Measurements from ENCODE around the gene PSKH1. TPM values are rescaled to one million over a fixed set of nuclear protein-coding genes. Genes with fewer than 3 reads are reported as not detected.
"Not testable (repeated sequence)": the region's sequence is repeated elsewhere in the genome, so short reads cannot be mapped to it uniquely, and the experiment has no call there.

PSKH1 gene
- total and polyA plus RNA-seq, 10 donors = 5.0 to 31.3 (median 20.5) TPM

- no peaks in the 10 kb centered on the region for H3K9me3 ChIP-seq
- intact Hi-C loops (cut with DNase I; ENCODE audit: low total_unique reads) = no loop called here
- no peak for DNase-seq
- no peaks in the 10 kb centered on the region for H3K27me3 ChIP-seq (replicated peaks in 1 of 7)
- peaks cover 0 to 34% (median 15%) of the 10 kb centered on the region in 6 donors for H3K4me1 ChIP-seq
- peaks cover 0 to 37% (median 19%) of the 10 kb centered on the region in 6 donors for H3K36me3 ChIP-seq
- TF ChIP-seq POLR2AphosphoS5 (IDR thresholded peaks at IDR 0.05) (no peak), CTCF (IDR thresholded peaks at IDR 0.05 in 8 of 11, conservative IDR thresholded peaks at IDR 0.05 in 3 of 11) (no peak), POLR2A (IDR thresholded peaks at IDR 0.05) (no peak)
- no peak overlapping the region for H3K27ac ChIP-seq
- H3K4me3 ChIP-seq = no peak overlapping the region
- WGBS, 5 donors = 83 to 94% (median 89%) methylated on average over 7 to 8 of the region's 8 CpGs
Observed at GRCh38 chr16:67860589-67861398, 32.3 kb upstream of the PSKH1 start.

GRCh38 chr16:67861877-67862276 is 31.2 kb upstream of the PSKH1 start:
- TF ChIP-seq POLR2A (IDR thresholded peaks at IDR 0.05) (no peak), CTCF (IDR thresholded peaks at IDR 0.05 in 8 of 11, conservative IDR thresholded peaks at IDR 0.05 in 3 of 11) (no peak), POLR2AphosphoS5 (IDR thresholded peaks at IDR 0.05) (no peak)
- Histone ChIP-seq H3K36me3 (peaks cover 0 to 48% (median 28%) of the 10 kb centered on the region in 6 donors), H3K27me3 (replicated peaks in 1 of 7) (no peaks in the 10 kb centered on the region), H3K4me1 (peaks cover 0 to 30% (median 13%) of the 10 kb centered on the region in 6 donors), H3K4me3 (no peak overlapping the region), H3K27ac (no peak overlapping the region), H3K9me3 (no peaks in the 10 kb centered on the region)
- intact Hi-C loops (cut with DNase I; ENCODE audit: low total_unique reads) = no loop called here
- no peak for DNase-seq
- 79 to 93% (median 88%) methylated on average over 6 of the region's 6 CpGs for WGBS, 5 donors

GRCh38 chr16:67862623-67863583 is 30.2 kb upstream of the PSKH1 start:
- H3K27ac ChIP-seq = no peak overlapping the region
- H3K36me3 ChIP-seq = peaks cover 0 to 58% (median 36%) of the 10 kb centered on the region in 6 donors
- no peak for DNase-seq
- 90 to 93% (median 91%) methylated on average over 11 of the region's 11 CpGs for WGBS, 5 donors
- no peaks in the 10 kb centered on the region for H3K27me3 ChIP-seq (replicated peaks in 1 of 7)
- H3K4me1 ChIP-seq = peaks cover 0 to 19% (median 4%) of the 10 kb centered on the region in 6 donors
- no peaks in the 10 kb centered on the region for H3K9me3 ChIP-seq
- TF ChIP-seq POLR2A (IDR thresholded peaks at IDR 0.05) (no peak), POLR2AphosphoS5 (IDR thresholded peaks at IDR 0.05) (no peak), CTCF (IDR thresholded peaks at IDR 0.05 in 8 of 11, conservative IDR thresholded peaks at IDR 0.05 in 3 of 11) (no peak)
- no peak overlapping the region for H3K4me3 ChIP-seq
- intact Hi-C loops (cut with DNase I; ENCODE audit: low total_unique reads) = no loop called here

- intact Hi-C loops (cut with DNase I; ENCODE audit: low total_unique reads); H3K27ac ChIP-seq; H3K9me3 ChIP-seq; DNase-seq; H3K27me3 ChIP-seq (replicated peaks in 1 of 7); H3K4me3 ChIP-seq: not testable (repeated sequence)
- Histone ChIP-seq H3K36me3 (peaks cover 0 to 70% (median 48%) of the 10 kb centered on the region in 6 donors), H3K4me1 (peaks cover 0 to 12% (median 0%) of the 10 kb centered on the region in 6 donors)
- WGBS, 5 donors = 92 to 97% (median 94%) methylated on average over 6 of the region's 6 CpGs
Observed at GRCh38 chr16:67864044-67864443, 29.0 kb upstream of the PSKH1 start.
